Lung (tissue), 12 donors: Measurements from ENCODE around the gene DLG1. TPM values are rescaled to one million over a fixed set of nuclear protein-coding genes. Genes with fewer than 3 reads are reported as not detected.

Source experiments
- ATAC-seq: fragments of 200-7000 bp; cut with Tn5 transposase; one replicate; pipeline ENCODE4 v1.9.1; 2020; ENCODE audit warnings: moderate number of reproducible peaks; ENCODE audit not compliant: insufficient read depth, low FRiP score
- DNase-seq, 3 donors: peaks; one replicate each; pipeline ENCODE4 v3.0.0-alpha.2; 2013 to 2017
- H3K27ac ChIP-seq, 2 donors: one replicate each; pipeline ENCODE4 v1.5.1; 2013; ENCODE audit warnings: mild to moderate bottlenecking in 2 of 2, moderate library complexity in 2 of 2, control low read depth in 1 of 2, inconsistent platforms in 1 of 2, low read depth in 1 of 2, low read length in 1 of 2
- H3K27me3 ChIP-seq, 3 donors: one replicate each; pipeline ENCODE4 v1.5.1; 2013; ENCODE audit warnings: low read length in 2 of 3; ENCODE audit not compliant: control insufficient read depth in 3 of 3, insufficient read depth in 3 of 3
- H3K36me3 ChIP-seq, 4 donors: one replicate each; pipeline ENCODE4 v1.5.1; 2013; ENCODE audit warnings: low read length in 4 of 4, mild to moderate bottlenecking in 1 of 4, moderate library complexity in 1 of 4; ENCODE audit not compliant: control insufficient read depth in 4 of 4, insufficient read depth in 4 of 4
- H3K4me1 ChIP-seq, 5 donors: one replicate each; pipeline ENCODE4 v1.5.1; 2013; ENCODE audit warnings: low read length in 5 of 5, mild to moderate bottlenecking in 2 of 5, moderate library complexity in 1 of 5; ENCODE audit not compliant: control insufficient read depth in 5 of 5, insufficient read depth in 5 of 5
- H3K4me3 ChIP-seq: one replicate; pipeline ENCODE4 v1.5.1; 2013; ENCODE audit warnings: mild to moderate bottlenecking, control low read depth, moderate library complexity
- H3K9ac ChIP-seq, 2 donors: one replicate each; pipeline ENCODE4 v1.5.1; 2013; ENCODE audit warnings: low read length in 2 of 2, control low read depth in 1 of 2; ENCODE audit not compliant: insufficient read depth in 1 of 2
- H3K9me3 ChIP-seq, 4 donors: one replicate each; pipeline ENCODE4 v1.5.1; 2013; ENCODE audit warnings: low read length in 3 of 4, mild to moderate bottlenecking in 1 of 4, moderate library complexity in 1 of 4; ENCODE audit not compliant: control insufficient read depth in 4 of 4, insufficient read depth in 3 of 4
- CTCF ChIP-seq: IDR thresholded peaks from 2 replicates; pipeline ENCODE4 v1.5.1; 2012; ENCODE audit warnings: mild to moderate bottlenecking; ENCODE audit errors: control extremely low read depth, extremely low read depth
- WGBS, 2 donors: extraction: QIAGEN DNeasy Blood & Tissue Kit; methylation state at CpG; one replicate each; pipeline ENCODE4 v1.1.7; 2013; 5-methylcytosine and 5-hydroxymethylcytosine counted together
- polyA plus RNA-seq, 2 donors: library from polyadenylated mRNA; stranded (reverse); fragments of 200-250 nt; gene quantifications; one replicate each; pipeline ENCODE4 v1.2.1, GENCODE V29; 2013
- total RNA-seq, 2 donors: library from RNA; depleted of rRNA in 1 of 2; stranded (reverse); fragments of >200 nt in 1 of 2; gene quantifications; one replicate each; pipeline ENCODE4 v1.2.1, GENCODE V29; 2014 to 2021
- donor health status: control.
- donor health status: control.
- donor health status: Bipolar disorder and iron deficiency.
- donor health status: healthy.
- donor health status: DM: yes; HTN: yes; CAD: no.

Gene DLG1
- total and polyA plus RNA-seq, 4 donors, result 16.0 to 114 (median 45.7) TPM

GRCh38 chr3:197266331-197266730 is 32.1 kb downstream of the DLG1 start:
- Histone ChIP-seq H3K9me3 (no peaks in the 10 kb centered on the region), H3K4me1 (peaks cover 0 to 11% (median 2%) of the 10 kb centered on the region in 5 donors), H3K27ac (no peak overlapping the region), H3K9ac (no peak overlapping the region), H3K27me3 (no peaks in the 10 kb centered on the region), H3K4me3 (no peak overlapping the region), H3K36me3 (peaks cover 0 to 9% (median 4%) of the 10 kb centered on the region in 4 donors)
- ATAC-seq (no peak), DNase-seq (no peak)
- 96 to 100% methylated on average over 4 of the region's 4 CpGs for WGBS, 2 donors
- TF ChIP-seq CTCF, result no peak

GRCh38 chr3:197262709-197263108 is 35.7 kb downstream of the DLG1 start:
- Histone ChIP-seq H3K9me3 (no peaks in the 10 kb centered on the region), H3K4me3 (no peak overlapping the region), H3K27ac (no peak overlapping the region), H3K27me3 (no peaks in the 10 kb centered on the region), H3K36me3 (peaks cover 0 to 5% (median 4%) of the 10 kb centered on the region in 4 donors), H3K9ac (no peak overlapping the region), H3K4me1 (peaks cover 0 to 9% (median 4%) of the 10 kb centered on the region in 5 donors)
- no peak for TF ChIP-seq CTCF
- DNase-seq (no peak), ATAC-seq (no peak)

GRCh38 chr3:197261164-197261509 is 37.3 kb downstream of the DLG1 start:
- TF ChIP-seq CTCF, result no peak
- WGBS, 2 donors, result 94 to 100% methylated on average over 1 of the region's 1 CpG

GRCh38 chr3:197260491-197261163 is 37.8 kb downstream of the DLG1 start:
- H3K27me3 ChIP-seq, result no peaks in the 10 kb centered on the region
- ATAC-seq (no peak), DNase-seq (peak in 2 of 3 donors; percentile 21 to 31)
- H3K9me3 ChIP-seq, result no peaks in the 10 kb centered on the region
- 44 to 65% methylated on average over 4 of the region's 4 CpGs for WGBS, 2 donors
- H3K4me1 ChIP-seq, result peaks cover 0 to 9% (median 0%) of the 10 kb centered on the region in 5 donors
- peaks cover 0 to 5% (median 2%) of the 10 kb centered on the region in 4 donors for H3K36me3 ChIP-seq
- H3K4me3 ChIP-seq, result no peak overlapping the region
- TF ChIP-seq CTCF, result no peak
- H3K9ac ChIP-seq, result no peak overlapping the region
- no peak overlapping the region for H3K27ac ChIP-seq

More at GRCh38 chr3:197261164-197261509, 37.3 kb downstream of the DLG1 start:
- ATAC-seq (no peak), DNase-seq (no peak)
- Histone ChIP-seq H3K4me3 (no peak overlapping the region), H3K27ac (no peak overlapping the region), H3K27me3 (no peaks in the 10 kb centered on the region), H3K9me3 (no peaks in the 10 kb centered on the region), H3K4me1 (peaks cover 0 to 9% (median 0%) of the 10 kb centered on the region in 5 donors), H3K9ac (no peak overlapping the region), H3K36me3 (peaks cover 0 to 5% (median 2%) of the 10 kb centered on the region in 4 donors)
